Gastroesophageal sphincter (tissue), 3 donors: ENCODE measurements around the gene FUT8.

Experiments used
- EP300 ChIP-seq: sonication (generic); formaldehyde crosslinking; IDR thresholded peaks from one replicate; pipeline ENCODE4 v1.6.1; 2017; ENCODE audit warnings: antibody characterized with exemption, mild to moderate bottlenecking
- POLR2A ChIP-seq, 2 donors: fragments of 450-650 bp; IDR thresholded peaks; one replicate each; pipeline ENCODE4 v1.6.1; 2017; ENCODE audit warnings: antibody characterized with exemption in 2 of 2, mild to moderate bottlenecking in 2 of 2, moderate library complexity in 1 of 2
- POLR2AphosphoS5 ChIP-seq: sonication (generic); formaldehyde crosslinking; IDR thresholded peaks from one replicate; pipeline ENCODE4 v1.6.1; 2017; ENCODE audit warnings: antibody characterized with exemption
- TF ChIP-seq, protein P1 (sequence below), 4 experiments: fragments of 200-600 bp in 2 of 4; fragments of 450-650 bp in 2 of 4; sonication (generic) in 1 of 4; IDR thresholded peaks; one replicate each; pipeline ENCODE4 v1.5.1; 2017 to 2019; ENCODE audit warnings: antibody characterized with exemption in 4 of 4, mild to moderate bottlenecking in 2 of 4, moderate library complexity in 2 of 4

DNA sequence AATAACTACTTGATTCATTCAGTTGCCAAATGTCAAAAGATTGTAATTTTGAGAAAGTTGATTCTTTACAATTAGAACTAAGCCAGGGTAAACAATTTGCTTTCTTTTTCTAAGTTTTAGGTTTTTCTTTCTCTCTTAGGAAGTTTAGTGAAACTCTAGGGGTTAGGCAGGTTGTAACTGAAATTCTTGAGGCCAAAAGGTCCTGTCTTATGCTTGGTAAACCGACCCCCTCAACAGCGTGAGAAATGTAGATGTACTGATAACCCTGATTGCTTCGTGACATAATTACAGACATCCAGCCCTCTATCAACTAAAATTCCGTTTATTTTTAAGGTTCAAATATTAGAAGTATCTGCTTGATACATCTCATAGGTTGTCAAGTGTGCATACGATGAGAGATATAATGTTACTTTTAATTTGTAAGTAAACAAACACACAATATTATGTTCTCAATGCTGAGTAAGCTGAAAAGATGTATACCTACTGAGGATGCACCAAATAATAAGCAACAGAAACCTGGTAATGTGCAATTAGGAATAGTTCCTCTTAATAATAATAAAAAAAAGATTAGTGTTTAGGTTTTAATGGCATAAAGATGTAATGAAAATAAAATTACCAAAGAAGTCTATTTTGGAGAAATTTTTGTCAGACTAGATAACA is 7.2 kb downstream of the FUT8 start:
- TF ChIP-seq POLR2AphosphoS5 (no peak), POLR2A (IDR thresholded peaks at IDR 0.05) (no peak), EP300 (no peak)
- TF ChIP-seq, protein P1, sequence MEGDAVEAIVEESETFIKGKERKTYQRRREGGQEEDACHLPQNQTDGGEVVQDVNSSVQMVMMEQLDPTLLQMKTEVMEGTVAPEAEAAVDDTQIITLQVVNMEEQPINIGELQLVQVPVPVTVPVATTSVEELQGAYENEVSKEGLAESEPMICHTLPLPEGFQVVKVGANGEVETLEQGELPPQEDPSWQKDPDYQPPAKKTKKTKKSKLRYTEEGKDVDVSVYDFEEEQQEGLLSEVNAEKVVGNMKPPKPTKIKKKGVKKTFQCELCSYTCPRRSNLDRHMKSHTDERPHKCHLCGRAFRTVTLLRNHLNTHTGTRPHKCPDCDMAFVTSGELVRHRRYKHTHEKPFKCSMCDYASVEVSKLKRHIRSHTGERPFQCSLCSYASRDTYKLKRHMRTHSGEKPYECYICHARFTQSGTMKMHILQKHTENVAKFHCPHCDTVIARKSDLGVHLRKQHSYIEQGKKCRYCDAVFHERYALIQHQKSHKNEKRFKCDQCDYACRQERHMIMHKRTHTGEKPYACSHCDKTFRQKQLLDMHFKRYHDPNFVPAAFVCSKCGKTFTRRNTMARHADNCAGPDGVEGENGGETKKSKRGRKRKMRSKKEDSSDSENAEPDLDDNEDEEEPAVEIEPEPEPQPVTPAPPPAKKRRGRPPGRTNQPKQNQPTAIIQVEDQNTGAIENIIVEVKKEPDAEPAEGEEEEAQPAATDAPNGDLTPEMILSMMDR (IDR thresholded peaks at IDR 0.05) = no peak
